Raji (cell line): Measurements from ENCODE around the gene ARHGAP45.

Source experiments
- POLR2A ChIP-seq: IDR thresholded peaks from 2 replicates; pipeline ENCODE4 v1.6.1; 2011; ENCODE audit warnings: low read depth, low read length, control low read depth; ENCODE audit not compliant: insufficient read depth

The ARHGAP45 gene

GRCh38 chr19:1093811-1094553, 27.0 kb downstream of the ARHGAP45 start:
- no peak for TF ChIP-seq POLR2A

GRCh38 chr19:1094655-1094977, 27.6 kb downstream of the ARHGAP45 start:
- no peak for TF ChIP-seq POLR2A

- peak; percentile 86 for TF ChIP-seq POLR2A
Measured at GRCh38 chr19:1094978-1095701, 28.2 kb downstream of the ARHGAP45 start, which contains the start of gene POLR2E. Gene POLR2E, minus strand, starts transcription at chr19:1095375. Its CDS starts 60 bp downstream, at chr19:1095315.

- TF ChIP-seq POLR2A = no peak
Measured at GRCh38 chr19:1097810-1098176, 30.8 kb downstream of the ARHGAP45 start.

- TF ChIP-seq POLR2A = no peak
Measured at GRCh38 chr19:1098177-1099051, 31.4 kb downstream of the ARHGAP45 start.

- TF ChIP-seq POLR2A = no peak
Measured at GRCh38 chr19:1101337-1101698, 34.4 kb downstream of the ARHGAP45 start.

GRCh38 chr19:1102407-1103131, 35.6 kb downstream of the ARHGAP45 start:
- TF ChIP-seq POLR2A = no peak; the same call in 1 of the 2 replicates

- no peak for TF ChIP-seq POLR2A
Measured at GRCh38 chr19:1103132-1103707, 36.3 kb downstream of the ARHGAP45 start.

- TF ChIP-seq POLR2A = peak; percentile 94
Measured at GRCh38 chr19:1103708-1104310, 36.8 kb downstream of the ARHGAP45 start, which contains the start of gene GPX4. Gene GPX4, plus strand, starts transcription at chr19:1103994. Its CDS starts 50 bp downstream, at chr19:1104044.

GRCh38 chr19:1104311-1105007, 37.5 kb downstream of the ARHGAP45 start:
- no peak for TF ChIP-seq POLR2A

GRCh38 chr19:1105008-1105872, 38.3 kb downstream of the ARHGAP45 start:
- TF ChIP-seq POLR2A = no peak
